Activated CD4-positive, alpha-beta T cell treated with anti-CD3 and anti-CD28 coated beads, Interleukin-2, amount 50 U/mL, for 4 hours (primary cell): ENCODE measurements around the gene YARS1.
"Not testable (repeated sequence)": the region's sequence is repeated elsewhere in the genome, so short reads cannot be mapped to it uniquely, and the experiment has no call there.

Experiments used
- DNase-seq, 2 experiments: peaks; one replicate each; pipeline ENCODE4 v3.0.0-alpha.2; 2020

YARS1 gene

DNA sequence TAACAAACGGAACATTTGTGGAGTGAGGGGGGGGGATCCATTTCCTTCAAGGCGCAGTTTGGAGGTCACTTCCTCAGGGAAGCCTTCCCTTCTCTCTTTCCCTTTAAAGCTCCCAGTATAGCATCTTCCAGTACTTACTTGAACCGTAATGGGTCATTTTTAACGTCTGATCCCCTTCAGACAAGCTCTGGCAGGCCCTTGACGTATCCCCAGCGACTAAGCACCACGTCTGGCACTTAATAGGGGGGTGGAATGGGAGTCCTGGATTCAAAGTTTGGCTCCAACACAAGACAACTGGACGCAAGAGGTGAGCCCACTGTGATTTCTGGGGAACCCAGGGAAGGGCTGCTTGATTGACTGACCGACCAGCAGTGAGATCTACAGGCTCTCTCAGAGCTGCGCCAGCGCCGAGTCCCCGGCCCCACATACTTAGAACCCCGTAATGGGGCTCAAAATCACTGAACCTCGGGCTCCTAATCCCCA lies 441 bp downstream of the YARS1 start:
- DNase-seq, result peak in 1 of 2 experiments; percentile 10

DNA sequence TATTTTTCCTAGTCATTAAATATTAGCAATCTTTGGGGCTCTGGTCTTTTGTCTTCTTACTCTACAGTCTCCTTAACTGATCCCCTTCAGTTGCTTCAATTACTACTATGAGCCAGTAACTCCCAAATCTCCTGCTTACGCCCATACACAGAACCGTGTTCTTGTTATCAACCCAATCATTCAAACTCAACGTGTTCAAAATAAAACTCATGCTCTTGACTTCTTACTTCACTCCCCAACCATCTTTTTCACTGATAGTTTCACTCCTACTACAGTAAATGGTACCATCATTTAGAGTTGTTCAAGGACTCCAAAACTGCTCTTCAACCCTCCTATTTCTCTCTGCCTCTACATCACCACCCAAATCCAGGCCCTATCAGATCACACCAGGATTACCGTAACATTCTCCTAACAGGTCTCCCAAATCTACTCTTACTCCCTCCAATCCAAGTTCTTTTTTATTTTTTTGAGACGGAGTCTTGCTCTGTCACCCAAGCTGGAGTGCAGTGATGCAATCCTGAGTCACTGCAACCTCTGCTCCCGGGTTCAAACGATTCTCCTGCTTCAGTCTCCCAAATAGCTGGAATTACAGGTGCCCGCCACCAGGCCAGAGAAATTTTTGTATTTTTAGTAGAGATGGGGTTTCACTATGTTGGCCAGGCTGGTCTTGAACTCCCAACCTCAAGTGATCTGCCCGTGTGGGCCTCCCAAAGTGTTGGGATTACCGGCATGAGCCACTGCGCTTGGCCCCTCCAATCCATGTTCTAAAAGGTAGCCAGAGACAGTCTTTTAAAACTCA lies 3.0 kb downstream of the YARS1 start:
- DNase-seq, result no peak

GRCh38 chr1:32811917-32812316 lies 5.2 kb downstream of the YARS1 start:
- DNase-seq, result no peak

- DNase-seq, result no peak
These were observed 5.9 kb downstream of the YARS1 start for GRCh38 chr1:32811265-32811664.

DNA sequence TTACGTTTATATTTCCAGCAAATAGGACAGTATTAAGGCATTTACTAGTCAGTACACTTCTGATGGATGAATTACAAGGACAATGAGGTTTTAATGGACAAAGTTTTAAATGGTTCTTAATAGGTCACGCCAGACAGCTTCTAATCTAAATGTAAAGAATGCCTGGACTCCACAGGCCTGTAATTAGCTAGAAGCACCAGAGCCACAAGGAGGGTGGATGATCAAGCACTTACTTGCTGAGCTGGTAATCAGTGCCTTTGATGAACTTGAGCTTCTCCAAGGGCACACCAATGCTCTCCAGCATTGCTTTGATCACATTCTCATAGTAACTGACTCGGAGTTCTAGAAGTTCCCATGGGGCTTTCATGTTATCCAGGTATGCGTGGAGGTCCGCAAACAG lies 6.8 kb downstream of the YARS1 start:
- no peak for DNase-seq

- DNase-seq, result no peak
These were observed 8.6 kb downstream of the YARS1 start for GRCh38 chr1:32808580-32808979.

DNA sequence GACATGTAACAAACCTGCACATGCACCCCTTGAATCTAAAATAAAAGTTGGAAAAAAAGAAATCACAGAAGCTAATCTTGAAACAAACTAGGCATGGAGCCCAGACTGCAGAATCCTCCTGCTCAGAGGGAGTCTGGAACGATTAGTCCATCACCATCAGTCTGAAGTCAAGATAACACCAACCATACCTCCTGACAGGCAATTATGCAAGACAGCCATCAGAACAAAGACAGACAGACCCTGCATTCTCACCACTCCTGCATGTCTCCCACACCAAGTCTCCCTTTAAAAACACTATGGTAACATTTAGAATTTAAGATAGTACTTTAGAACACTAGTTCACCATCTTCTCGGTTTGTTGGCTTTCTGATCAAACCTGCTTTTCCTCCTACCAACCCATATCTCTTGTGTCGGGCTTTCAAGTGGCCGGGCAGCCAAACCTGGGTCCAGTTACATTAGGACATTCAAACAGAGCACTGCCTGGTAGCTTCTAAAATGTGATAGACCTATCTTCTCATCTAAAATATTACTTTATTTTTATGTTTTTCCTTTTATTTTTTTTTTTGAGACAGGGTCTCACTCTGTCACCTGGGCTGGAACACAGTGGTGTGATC lies 10.1 kb downstream of the YARS1 start:
- DNase-seq, result no peak

DNA sequence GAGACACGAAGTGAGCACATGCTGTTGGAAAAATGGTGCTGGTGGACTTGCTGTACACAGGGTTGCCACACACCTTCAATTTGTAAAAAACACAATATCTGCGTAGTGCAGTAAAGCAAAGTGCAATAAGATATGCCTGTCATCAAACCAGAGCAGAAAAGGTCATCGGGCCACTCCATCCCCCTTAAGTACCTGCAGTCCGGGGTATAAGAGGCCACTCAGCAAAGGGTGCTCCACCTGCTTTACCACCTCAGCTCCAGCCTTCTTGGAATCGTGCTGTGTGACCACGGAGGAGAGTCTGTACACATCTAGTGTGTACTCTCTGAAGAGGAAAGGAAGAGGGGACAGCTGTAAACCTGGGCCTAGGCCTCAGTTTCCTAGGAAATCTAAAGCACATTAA lies 10.9 kb downstream of the YARS1 start:
- no peak for DNase-seq

- DNase-seq, result not testable (repeated sequence)
These were observed 12.7 kb downstream of the YARS1 start for GRCh38 chr1:32804460-32804859.

- DNase-seq, result no peak
These were observed 16.0 kb downstream of the YARS1 start for GRCh38 chr1:32801096-32801715.

GRCh38 chr1:32798679-32799416 lies 18.3 kb downstream of the YARS1 start:
- no peak for DNase-seq

DNA sequence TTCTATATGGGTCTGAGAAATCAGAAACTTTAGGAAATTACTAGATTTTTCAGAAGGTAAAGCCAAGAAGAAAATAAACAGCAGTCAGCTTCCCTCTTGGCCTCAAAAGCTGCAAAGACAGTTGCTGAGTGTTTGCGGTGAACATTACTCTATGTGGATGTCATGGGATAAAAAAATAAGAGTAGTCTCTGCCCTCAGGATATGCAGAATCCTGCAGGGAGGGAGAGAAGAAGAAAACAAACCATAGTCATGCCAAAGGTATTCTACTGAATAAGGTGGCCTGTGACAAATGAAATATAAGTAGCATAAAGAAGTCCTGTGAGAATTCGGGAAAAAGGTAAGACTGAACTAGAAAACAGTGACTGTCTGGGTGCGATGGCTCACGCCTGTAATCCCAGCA lies 19.0 kb downstream of the YARS1 start:
- DNase-seq, result no peak

DNA sequence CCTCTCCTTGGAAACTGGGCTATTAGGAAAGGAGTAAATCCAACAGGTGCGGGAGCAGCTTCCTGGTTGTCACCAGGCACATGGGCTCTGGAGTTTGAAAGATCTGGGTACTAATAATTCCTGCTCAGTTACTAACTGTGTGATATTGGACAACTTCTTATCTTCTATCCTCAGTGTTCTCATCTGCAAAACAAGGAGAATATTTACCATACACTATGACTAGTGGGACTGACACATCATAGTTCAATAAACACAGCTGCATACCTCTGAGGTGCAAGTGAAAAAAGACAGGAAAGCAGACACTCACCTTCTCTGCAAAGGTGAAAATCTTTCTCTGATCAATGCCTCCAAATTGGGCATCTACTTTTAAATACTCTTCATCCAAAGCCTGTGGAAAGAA lies 19.7 kb downstream of the YARS1 start:
- no peak for DNase-seq

- DNase-seq, result not testable (repeated sequence)
These were observed 21.4 kb downstream of the YARS1 start for GRCh38 chr1:32795763-32796162.

DNA sequence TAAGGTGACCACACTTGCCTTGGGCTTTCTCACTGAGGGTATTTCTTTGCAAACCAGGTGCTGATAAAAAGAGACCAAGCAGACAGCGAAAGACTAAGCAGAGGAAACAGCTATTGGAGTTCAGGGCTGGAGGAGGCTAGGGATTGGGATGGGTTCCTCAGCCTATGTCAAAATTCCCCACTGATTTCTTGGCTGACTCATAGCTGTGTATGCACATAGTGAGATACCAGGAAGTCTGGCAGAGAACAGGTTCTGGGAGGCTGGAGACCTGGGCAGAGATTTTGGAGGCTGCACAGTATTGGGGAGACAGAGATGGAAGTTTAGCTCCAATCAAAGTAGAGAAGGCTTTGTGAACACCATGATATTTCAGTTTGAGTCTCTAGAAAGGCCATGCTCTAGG lies 25.3 kb downstream of the YARS1 start:
- no peak for DNase-seq

DNA sequence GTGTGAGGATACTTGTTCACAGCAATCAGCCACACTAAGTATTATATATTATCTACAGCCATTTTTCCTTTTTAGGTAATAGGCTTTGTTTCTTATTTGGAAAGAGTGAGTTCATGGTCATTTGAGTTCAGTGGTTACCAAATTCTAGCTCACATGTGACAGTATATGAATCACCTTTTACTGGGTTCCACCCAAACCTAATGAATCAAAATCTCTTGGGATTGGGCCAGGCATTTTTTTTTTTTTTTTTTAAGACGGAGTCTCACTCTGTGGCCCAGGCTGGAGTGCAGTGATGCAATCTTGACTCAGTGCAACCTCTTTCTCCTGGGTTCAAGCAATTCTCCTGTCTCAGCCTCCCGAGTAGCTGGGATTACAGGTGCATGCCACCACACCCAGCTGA lies 27.8 kb downstream of the YARS1 start:
- DNase-seq, result not testable (repeated sequence)

- no peak for DNase-seq
These were observed 30.3 kb downstream of the YARS1 start for GRCh38 chr1:32786856-32787255.

- DNase-seq, result no peak
These were observed 32.3 kb downstream of the YARS1 start for GRCh38 chr1:32784817-32785216.

- DNase-seq, result no peak
These were observed 33.3 kb downstream of the YARS1 start for GRCh38 chr1:32783851-32784250.

DNA sequence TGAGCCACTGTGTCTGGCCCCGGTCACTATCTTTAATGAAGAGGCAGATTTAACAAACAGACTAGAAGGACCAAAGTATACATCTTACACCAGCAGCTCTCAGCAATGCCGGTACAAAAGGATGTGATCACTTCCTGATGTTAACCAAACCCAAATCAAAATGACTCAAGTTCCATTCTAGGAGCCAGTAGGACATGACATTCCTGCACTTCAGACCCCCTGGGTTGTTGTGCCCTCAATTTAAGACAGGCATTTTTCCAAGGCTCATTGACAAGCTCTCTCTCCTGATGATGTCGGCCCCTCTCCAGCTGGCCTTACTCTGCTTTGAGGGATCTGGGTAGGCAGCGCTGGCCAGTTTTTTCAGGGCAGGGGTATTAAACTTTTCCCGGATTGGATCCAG lies 35.1 kb downstream of the YARS1 start:
- DNase-seq, result no peak

- DNase-seq, result no peak
These were observed 36.4 kb downstream of the YARS1 start for GRCh38 chr1:32780628-32781234.

DNA sequence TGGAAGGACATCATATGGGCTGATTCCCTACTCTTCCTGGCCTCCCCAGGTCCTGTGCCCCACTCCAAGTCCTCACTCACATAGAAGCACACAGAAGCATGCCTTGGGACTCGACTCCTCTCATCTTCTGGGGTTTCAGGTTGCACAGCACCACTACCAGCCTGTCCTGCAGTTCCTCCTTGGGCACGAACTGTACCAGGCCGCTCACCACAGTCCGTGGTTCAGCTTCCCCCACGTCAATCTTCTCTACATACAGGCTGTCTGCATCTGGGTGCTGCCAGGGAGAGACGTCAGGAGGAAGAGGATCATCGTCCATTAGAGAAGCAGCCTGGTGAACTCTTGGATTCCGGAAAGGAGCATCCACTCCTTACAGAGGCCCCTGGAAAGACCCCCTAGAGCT lies 37.2 kb downstream of the YARS1 start:
- DNase-seq, result no peak

DNA sequence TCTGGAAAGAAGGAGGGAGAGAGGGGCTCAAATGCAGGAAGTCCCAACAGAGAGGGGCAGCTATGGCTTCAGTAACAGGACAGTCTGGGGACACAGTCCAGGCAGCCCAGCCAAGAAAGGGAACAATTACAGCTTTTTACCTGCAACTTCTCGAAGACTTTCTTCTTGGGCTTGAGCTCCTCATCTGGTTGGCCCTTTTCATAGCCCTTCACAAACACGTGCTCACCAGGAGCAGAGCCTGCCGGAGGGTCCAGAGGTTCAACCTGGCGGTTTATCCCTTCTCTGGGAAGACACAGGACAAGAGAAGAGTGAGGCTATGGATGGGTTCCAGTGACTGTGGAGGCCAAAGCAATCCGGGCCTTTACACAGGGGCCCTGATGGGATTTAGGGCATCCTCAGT lies 37.9 kb downstream of the YARS1 start:
- no peak for DNase-seq
